ENCODE data around the gene VIPR1.

Gene VIPR1

DNA sequence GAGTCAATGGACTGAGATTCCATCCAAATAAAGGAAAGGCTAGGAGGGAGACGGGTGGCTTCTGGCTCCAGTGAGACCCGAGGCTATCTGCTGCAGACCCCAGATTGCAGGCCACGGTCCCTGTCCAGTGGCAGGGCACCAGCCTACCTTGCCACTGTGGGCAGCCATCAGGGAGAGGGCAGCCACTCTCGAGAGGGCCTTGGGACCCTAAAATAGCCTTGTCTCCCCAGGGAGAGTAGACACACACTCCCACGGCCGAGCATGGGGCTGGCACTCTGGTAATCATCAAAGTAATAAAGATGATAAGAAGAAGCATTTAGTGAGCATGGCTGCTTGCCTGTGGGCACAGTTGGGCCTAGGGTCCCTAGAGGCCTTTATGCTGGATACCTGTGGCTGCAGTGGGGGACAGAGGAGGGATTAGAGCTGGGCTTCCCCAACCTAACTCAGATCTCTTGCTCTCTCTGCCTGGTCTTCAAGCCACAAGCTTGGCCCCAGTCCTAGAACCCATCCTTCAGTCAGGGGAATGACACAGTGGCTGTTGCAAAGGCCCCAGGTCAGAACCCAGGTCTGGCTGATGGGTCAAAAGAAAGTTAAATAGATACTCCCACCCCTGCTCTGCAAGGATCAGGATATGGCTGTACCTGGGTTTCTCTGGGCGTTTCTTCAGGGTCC, 9.2 kb upstream of the VIPR1 start:
- H3K27ac ChIP-seq (ENCODE audit: low read depth, low read length), result no peak overlapping the region
- no peak overlapping the region for H3K4me2 ChIP-seq (ENCODE audit: low read length)
- H3K36me3 ChIP-seq (ENCODE audit: control insufficient read depth, low read length), result no peaks in the 10 kb centered on the region
- H3K27me3 ChIP-seq (ENCODE audit: control insufficient read depth, low read length), result 0 out of 2 replicates have a peak, but pooled peaks cover under 1% of the 10 kb centered on the region
- TF ChIP-seq CTCF (IDR thresholded peaks at IDR 0.05; ENCODE audit: low read depth, low read length, poor library complexity, severe bottlenecking) (no peak), EZH2phosphoT487 (IDR thresholded peaks at IDR 0.05; ENCODE audit: borderline replicate concordance, low read length) (no peak)
- H3K4me3 ChIP-seq (ENCODE audit: low read length), result no peak overlapping the region
- H4K20me1 ChIP-seq (ENCODE audit: control insufficient read depth, insufficient read depth, low read depth, low read length), result no peaks in the 10 kb centered on the region
- peaks cover 33% of the 10 kb centered on the region for H3K4me1 ChIP-seq (ENCODE audit: control insufficient read depth, low read length)
- no peaks in the 10 kb centered on the region for H3F3A ChIP-seq (ENCODE audit: control insufficient read depth, insufficient read depth)
- H3K9me2 ChIP-seq (replicated peaks; ENCODE audit: control insufficient read depth, low read length), result no peaks in the 10 kb centered on the region
- no peaks in the 10 kb centered on the region for H3K9me3 ChIP-seq (ENCODE audit: control insufficient read depth, insufficient read depth, low read length)
- no peaks in the 10 kb centered on the region for H3K79me2 ChIP-seq (ENCODE audit: control insufficient read depth, low read length)

DNA sequence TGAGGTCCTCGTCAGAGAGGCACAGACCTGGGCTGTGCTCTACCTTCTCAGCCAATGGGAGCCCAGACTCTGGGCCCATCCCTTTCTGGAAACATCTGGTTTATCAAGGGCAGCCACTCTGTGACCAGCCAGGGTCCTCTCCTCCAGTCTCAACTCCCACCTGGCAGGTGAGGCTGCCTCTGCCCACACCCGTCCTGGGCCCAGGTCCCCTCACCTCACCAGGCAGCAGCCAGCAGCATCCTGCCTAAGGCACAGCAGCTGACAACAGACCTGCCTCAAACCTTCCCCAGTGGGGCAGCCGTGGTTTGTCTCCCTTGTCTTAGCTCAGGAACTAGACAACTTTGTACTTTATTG, 8.7 kb upstream of the VIPR1 start:
- no peak overlapping the region for H3K4me2 ChIP-seq (ENCODE audit: low read length)
- no peak overlapping the region for H3K27ac ChIP-seq (ENCODE audit: low read depth, low read length)
- no peak overlapping the region for H3K4me3 ChIP-seq (ENCODE audit: low read length)
- peaks cover 5% of the 10 kb centered on the region for H3K27me3 ChIP-seq (ENCODE audit: control insufficient read depth, low read length)
- no peak for TF ChIP-seq EZH2phosphoT487 (IDR thresholded peaks at IDR 0.05; ENCODE audit: borderline replicate concordance, low read length)
- no peak for TF ChIP-seq CTCF (IDR thresholded peaks at IDR 0.05; ENCODE audit: low read depth, low read length, poor library complexity, severe bottlenecking)
- no peaks in the 10 kb centered on the region for H3K9me3 ChIP-seq (ENCODE audit: control insufficient read depth, insufficient read depth, low read length)
- H3K79me2 ChIP-seq (ENCODE audit: control insufficient read depth, low read length), result no peaks in the 10 kb centered on the region
- H3K4me1 ChIP-seq (ENCODE audit: control insufficient read depth, low read length), result peaks cover 33% of the 10 kb centered on the region
- H3K9me2 ChIP-seq (replicated peaks; ENCODE audit: control insufficient read depth, low read length), result no peaks in the 10 kb centered on the region
- no peaks in the 10 kb centered on the region for H4K20me1 ChIP-seq (ENCODE audit: control insufficient read depth, insufficient read depth, low read depth, low read length)
- no peaks in the 10 kb centered on the region for H3K36me3 ChIP-seq (ENCODE audit: control insufficient read depth, low read length)
- no peaks in the 10 kb centered on the region for H3F3A ChIP-seq (ENCODE audit: control insufficient read depth, insufficient read depth)

- Histone ChIP-seq H3K4me2 (ENCODE audit: low read length) (no peak overlapping the region), H3K27me3 (ENCODE audit: control insufficient read depth, low read length) (peaks cover 22% of the 10 kb centered on the region), H4K20me1 (ENCODE audit: control insufficient read depth, insufficient read depth, low read depth, low read length) (no peaks in the 10 kb centered on the region), H3K4me3 (ENCODE audit: low read length) (no peak overlapping the region), H3K9me3 (ENCODE audit: control insufficient read depth, insufficient read depth, low read length) (no peaks in the 10 kb centered on the region), H3F3A (ENCODE audit: control insufficient read depth, insufficient read depth) (no peaks in the 10 kb centered on the region), H3K9me2 (replicated peaks; ENCODE audit: control insufficient read depth, low read length) (no peaks in the 10 kb centered on the region), H3K27ac (ENCODE audit: low read depth, low read length) (no peak overlapping the region), H3K79me2 (ENCODE audit: control insufficient read depth, low read length) (no peaks in the 10 kb centered on the region), H3K4me1 (ENCODE audit: control insufficient read depth, low read length) (peaks cover 24% of the 10 kb centered on the region), H3K36me3 (ENCODE audit: control insufficient read depth, low read length) (no peaks in the 10 kb centered on the region)
- TF ChIP-seq EZH2phosphoT487 (IDR thresholded peaks at IDR 0.05; ENCODE audit: borderline replicate concordance, low read length) (no peak), CTCF (IDR thresholded peaks at IDR 0.05; ENCODE audit: low read depth, low read length, poor library complexity, severe bottlenecking) (no peak)
These were observed 7.0 kb upstream of the VIPR1 start for GRCh38 chr3:42495393-42495792.

All from DOHH2 (cell line).